Activated CD4-positive, CD25-positive, alpha-beta regulatory T cell treated with anti-CD3 and anti-CD28 coated beads, Interleukin-2, amount 50 U/mL, for 16 hours (primary cell): Measurements from ENCODE around the gene PCNX2.

ENCODE experiments used
- DNase-seq: peaks from one replicate; pipeline ENCODE4 v3.0.0-alpha.2; 2020; ENCODE audit warnings: low read depth, low spot score

The PCNX2 gene, protein sequence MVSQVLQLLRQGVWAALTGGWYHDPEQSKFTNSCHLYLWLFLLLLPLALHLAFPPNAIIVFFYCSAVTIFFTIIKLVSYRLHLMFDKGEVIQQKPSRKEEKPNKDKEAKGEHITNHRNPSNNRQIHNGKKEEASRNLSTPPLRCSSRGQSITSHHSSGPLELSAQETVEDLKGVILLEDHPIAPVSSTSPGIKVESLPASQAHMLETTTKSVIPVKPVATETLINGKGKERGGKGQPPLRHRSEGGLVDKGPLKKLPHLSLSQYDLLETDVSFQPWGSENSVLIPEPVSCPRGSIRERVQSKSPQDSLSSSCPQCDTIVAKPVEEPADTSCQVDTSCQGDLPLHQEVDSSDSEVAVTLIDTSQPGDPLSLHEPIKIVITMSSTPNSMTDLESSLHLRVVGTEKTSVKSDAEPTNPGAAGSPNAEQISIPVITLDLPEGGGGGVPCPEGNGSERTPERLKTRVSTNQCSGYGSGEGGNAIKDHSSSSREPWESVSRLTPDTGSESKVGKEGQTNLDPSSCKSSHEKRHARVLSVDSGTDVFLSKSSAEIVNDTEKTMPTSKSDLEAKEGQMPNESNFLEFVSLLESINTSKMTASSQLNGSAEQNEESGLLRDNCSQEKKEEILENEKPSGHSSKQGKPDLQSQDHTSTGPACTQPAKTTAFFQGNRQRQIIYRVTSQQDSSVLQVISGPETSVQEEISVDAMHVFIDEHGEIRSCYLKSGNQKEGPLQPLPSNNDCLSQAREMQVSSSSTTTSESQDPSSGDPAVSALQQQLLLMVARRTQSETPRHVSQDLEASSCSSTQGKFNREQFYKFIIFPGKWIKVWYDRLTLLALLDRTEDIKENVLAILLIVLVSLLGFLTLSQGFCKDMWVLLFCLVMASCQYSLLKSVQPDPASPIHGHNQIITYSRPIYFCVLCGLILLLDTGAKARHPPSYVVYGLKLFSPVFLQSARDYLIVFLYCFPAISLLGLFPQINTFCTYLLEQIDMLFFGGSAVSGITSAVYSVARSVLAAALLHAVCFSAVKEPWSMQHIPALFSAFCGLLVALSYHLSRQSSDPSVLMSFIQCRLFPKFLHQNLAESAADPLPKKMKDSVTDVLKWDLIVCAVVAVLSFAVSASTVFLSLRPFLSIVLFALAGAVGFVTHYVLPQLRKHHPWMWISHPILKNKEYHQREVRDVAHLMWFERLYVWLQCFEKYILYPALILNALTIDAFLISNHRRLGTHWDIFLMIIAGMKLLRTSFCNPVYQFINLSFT (N-terminal part only)

DNA sequence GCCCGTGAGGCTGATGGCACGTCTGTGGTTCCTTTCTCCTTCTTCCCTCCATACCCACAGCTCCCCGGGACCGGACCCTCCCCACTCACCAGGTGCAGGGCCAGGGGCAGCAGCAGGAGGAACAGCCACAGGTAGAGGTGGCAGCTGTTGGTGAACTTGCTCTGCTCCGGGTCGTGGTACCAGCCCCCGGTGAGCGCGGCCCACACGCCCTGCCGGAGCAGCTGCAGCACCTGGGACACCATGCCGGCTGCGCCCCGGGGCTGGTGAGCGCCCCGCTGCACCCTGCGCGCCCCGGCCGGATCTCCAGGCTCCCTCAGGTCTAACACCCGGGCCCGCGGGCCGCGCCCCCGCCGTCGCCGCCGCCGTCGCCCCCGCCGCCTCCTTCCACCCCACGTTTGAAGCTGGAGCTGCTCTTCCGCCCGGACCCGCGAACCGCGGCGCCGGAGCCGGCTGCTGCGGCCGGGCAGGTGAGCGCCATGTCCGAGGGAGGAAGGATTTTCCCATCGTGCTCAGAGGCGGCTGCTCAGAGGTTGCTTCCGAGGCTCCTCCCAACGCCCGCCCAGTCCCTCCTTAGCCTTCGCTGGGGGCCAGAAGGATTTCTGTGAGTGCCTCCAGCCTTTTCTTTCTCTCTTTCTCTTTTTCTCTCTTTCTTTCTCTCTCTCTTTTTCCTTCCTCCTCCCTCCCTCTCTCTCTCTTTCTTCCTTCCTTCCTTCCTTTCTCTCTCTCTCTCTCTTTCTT lies at the start of gene PCNX2:
Gene PCNX2 (minus strand): TSS at position 489 of the 738 bp plus-strand sequence. CDS start 247 bp downstream, at position 242.
- peak; percentile 17 for DNase-seq

DNA sequence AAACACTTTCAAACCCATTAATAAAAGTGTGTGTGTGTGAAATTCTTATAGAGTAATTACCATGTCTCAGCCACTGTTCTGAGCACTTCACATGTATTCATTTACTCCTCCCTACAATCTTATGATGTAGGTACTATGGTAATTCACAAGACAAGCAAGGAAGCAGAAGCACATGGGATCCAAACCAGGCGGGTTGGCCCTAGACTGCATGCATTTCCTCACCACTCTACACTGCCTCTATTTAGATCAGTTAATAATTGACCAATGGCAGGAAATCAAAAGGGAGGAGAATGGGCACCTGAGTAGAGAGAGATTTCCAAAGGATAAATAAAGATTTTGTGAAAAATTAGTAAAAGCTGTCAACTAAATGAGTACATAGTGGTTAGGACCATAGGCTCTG lies 47.7 kb upstream of the PCNX2 start:
- no peak for DNase-seq

DNA sequence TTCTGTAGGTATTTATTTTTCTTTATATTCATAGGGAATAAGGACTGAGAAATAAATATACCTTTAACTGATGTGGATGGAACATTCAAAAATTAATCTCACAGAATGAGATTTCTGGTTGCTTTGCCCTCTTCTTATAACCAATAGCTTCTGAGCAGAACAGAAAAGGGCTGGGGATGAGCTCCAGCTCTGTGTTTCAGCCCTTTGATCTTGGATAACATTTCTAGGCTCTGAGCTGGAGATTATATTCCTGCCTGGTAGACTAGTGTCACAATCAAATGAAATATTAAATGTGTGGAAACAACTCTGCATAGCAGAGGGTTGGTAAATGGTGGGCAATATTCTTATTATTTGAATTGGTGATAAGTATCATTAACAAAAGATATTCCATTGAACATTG lies 46.6 kb upstream of the PCNX2 start:
- DNase-seq = no peak

DNA sequence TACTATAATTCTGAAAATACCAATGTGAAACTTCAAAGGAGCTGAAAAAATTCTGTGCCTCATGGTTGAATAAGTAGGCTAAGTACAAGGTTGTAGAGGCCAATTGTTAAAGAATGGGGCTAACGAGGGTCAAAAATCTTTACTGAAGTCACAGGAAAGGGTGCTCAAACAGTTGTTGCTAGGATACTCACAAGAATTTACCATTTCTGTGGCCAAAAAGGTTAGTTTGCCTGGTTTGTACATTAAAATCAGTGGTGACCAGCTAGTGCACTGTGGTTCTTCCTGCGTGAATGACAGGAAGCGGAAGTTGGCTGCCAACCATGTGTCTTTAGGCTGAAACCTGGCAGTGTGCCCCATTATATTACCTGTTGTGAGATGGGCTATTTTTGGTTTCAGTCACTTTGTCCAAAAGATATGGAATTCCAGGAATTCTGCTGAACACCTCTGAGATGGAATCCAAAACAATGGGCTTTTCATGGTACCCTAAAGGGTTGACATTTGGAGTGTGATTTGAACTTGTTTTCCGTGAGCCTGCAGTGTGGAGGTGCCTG lies 45.5 kb upstream of the PCNX2 start:
- no peak for DNase-seq

DNA sequence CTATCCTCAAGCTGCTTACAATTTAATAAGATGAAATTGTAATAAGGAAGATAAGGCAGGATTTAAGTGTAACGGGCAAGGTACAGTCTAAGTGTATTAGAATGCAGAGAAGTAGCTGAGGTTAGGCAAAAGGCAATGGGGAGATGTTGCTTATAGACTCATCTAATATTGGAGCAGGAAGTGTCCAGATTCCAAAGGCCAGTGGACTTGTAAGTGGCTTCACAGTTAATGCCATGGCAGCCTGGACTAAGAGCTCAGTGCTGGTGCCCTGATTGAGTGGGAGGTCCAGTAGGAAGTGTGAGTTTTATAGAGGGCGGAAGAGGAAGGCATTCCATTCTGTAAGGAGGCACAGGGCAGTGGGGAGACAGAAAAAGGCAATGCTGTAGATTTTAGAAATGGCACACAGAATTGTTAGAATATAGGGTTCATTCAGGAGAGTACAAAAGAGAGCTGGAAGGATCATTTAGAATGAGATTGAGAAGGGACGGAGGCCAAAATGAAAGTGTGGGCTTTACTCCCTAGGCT lies 44.6 kb upstream of the PCNX2 start:
- DNase-seq = no peak

DNA sequence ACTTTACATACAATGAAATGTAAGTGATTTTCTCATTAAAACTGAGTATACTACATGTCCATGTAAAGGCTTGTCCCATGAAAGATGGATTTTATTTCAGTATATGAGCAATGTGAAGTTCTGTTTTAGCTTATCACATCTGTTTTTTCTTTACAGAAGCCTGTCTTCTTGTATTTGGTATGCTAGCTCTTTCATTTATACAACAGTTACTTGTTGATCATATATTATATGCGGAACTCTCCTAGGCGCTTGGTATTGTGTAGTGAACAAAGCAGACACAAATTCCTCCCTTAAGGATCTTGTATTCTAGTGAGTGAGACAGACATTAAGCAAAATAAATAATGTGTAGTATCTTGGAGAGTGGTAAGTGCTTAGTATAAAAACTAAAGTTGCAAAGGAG lies 42.6 kb upstream of the PCNX2 start:
- no peak for DNase-seq

DNA sequence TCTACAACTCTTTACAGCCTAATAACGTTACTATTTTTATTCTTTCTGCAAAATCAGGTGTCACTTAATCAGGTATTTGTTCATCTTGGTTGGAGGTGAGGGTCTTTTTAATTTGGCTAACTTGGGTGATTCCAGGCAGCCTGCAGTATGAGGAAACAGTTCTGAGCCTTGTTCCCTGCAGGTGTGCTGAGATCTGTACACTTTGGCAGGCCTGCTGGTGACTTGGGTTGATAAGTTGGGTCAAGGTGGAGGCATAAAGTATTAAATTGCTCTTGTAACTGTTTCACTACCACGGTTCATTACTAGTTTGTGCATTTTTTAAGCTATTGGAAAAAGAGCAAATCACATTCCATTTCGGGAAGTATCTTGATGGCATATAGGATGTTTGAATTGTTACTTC lies 42.0 kb upstream of the PCNX2 start:
- DNase-seq = no peak

DNA sequence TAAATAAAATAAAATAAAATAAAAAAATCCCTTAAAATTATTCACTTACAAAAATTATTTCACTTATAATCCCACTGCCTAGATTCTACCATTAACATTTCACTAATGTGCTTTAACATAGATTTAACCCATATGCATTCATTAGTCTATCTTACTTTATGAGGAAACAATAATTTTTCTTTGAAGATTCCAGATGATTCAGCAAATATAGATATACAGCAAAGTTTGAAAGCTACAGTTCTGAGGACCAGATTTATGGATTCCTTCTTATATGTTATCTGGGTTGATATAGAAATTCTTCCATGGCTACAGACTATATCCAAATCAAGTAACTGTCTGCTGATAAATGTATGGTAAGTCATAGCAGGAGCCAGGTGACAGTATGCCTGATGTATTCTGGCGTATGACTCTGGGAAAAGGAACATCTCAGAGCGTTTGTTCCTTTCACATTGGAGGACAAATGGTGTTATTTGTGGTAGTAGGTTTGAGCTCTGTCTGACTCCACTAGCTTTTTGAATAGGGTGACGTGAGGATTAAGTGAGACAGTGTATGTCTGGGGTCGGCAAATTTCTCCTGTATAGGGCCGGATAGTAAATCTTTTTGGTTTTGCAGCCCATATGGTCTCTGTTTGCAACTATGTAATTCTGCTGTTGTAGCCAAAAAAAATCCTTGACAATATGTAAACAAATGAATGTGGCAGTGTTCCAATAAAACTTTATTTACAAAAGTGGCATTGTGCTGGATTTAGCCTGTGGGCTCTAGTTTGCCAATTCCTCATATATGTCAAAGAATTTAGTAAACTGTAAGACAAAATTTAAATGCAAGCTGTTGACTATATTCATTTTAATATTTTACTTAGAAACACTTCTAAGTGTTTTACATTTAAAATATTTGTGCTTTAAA lies 41.3 kb upstream of the PCNX2 start:
- DNase-seq = no peak

DNA sequence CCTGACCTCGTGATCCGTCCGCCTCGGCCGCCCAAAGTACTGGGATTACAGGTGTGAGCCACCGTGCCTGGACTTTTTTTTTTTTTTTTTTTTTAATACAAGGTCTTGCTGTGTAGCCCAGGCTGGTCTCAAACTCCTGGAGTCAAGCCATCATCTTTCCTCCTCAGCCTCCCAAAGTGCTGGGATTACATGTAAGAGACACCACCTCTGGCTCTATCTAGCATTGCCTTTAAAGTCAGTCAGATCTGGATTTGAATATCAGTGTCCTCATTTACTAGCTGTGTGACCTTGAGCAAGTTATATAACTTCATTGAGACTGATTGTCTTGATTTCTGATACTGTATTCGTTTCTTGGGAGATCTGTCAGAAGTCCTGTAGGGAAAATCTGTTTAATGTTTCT lies 38.6 kb upstream of the PCNX2 start:
- no peak for DNase-seq

DNA sequence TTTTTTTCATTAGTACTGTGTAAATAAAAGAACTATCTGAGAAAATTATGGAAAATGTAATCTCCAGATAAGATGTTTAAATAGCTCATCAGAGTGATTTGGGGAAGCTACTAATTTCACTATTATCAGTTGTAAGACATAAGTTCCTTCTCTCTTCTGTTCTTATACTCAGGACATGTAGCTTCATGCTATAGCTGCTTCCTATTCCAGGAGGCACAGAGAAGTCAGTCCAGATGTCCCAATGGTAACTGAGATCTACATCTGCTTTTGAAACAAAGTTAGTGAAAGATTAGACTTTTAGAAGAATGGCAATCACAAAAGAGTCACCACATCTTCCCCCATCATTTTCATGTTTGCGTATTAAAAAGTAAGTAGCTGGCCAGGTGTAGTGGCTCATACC lies 37.6 kb upstream of the PCNX2 start:
- no peak for DNase-seq

DNA sequence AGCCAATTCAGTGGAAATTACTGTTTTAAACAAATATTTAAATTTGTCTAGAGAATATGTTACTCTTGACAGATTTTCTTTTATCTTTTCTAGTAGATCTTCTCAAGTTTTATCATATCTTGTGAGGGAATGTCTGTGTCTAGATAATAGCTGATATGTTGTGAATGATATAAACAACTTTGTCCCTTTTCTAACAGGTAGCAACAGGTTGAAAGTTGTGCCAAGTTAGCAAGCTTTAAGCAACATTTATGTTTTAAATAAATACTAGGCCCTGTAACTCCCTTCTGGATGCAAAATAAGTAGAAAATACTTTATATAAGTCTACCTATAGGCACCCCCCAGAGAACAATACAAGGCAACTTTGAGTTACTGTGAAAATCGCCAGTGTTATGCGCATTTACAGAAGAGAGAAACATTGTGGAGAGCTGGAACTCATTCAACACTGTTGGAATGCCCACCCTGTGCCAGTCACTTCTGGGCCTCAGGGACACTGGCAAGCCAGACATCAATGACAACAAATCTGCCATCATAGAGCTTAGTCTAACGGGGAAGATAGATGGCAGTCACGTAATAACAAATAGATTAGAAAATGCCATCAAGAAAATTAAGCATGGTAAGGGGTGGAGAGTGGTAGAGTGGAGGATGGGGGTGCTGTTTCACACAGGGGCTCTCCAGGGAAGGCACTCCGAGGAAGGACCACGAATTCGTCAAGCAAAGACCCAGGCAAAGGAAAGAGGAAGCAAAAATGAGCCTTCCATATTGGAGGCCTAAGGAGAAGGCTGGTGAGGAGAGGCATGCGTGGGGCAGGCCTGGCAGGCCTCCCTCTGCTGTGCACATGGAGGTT lies 36.4 kb upstream of the PCNX2 start:
- DNase-seq = no peak

DNA sequence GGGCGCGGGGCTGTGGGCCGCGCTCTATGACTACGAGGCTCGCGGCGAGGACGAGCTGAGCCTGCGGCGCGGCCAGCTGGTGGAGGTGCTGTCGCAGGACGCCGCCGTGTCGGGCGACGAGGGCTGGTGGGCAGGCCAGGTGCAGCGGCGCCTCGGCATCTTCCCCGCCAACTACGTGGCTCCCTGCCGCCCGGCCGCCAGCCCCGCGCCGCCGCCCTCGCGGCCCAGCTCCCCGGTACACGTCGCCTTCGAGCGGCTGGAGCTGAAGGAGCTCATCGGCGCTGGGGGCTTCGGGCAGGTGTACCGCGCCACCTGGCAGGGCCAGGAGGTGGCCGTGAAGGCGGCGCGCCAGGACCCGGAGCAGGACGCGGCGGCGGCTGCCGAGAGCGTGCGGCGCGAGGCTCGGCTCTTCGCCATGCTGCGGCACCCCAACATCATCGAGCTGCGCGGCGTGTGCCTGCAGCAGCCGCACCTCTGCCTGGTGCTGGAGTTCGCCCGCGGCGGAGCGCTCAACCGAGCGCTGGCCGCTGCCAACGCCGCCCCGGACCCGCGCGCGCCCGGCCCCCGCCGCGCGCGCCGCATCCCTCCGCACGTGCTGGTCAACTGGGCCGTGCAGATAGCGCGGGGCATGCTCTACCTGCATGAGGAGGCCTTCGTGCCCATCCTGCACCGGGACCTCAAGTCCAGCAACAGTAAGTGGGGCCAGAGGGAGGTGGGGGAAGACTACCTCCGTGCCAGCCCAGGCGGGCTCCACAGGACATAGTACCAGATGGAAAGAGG lies 32.8 kb upstream of the PCNX2 start:
- no peak for DNase-seq

DNA sequence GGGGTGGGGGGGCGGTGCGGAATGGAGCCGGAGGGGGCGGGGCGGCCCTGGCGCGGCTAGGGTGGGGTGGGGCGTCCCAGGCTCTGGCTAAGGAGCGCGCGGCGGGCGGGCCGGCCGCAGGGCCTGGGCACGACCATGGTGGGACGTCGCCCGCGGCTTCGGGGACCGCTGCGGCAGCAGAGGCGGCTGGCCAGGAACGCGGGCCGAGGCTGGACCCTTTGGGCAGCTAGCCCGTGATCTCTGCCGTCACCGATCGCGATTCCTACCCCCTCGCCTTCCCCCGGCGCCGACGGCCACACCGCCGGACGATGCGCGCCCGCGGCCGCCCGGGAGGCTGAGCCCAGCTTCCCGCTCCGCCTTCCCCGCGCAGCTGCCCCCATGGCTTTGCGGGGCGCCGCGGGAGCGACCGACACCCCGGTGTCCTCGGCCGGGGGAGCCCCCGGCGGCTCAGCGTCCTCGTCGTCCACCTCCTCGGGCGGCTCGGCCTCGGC lies 32.2 kb upstream of the PCNX2 start, which contains the start of gene MAP3K21:
Gene MAP3K21 (plus strand): TSS at position 74 of the 491 bp plus-strand sequence. CDS start 305 bp downstream, at position 379.
- DNase-seq = no peak

DNA sequence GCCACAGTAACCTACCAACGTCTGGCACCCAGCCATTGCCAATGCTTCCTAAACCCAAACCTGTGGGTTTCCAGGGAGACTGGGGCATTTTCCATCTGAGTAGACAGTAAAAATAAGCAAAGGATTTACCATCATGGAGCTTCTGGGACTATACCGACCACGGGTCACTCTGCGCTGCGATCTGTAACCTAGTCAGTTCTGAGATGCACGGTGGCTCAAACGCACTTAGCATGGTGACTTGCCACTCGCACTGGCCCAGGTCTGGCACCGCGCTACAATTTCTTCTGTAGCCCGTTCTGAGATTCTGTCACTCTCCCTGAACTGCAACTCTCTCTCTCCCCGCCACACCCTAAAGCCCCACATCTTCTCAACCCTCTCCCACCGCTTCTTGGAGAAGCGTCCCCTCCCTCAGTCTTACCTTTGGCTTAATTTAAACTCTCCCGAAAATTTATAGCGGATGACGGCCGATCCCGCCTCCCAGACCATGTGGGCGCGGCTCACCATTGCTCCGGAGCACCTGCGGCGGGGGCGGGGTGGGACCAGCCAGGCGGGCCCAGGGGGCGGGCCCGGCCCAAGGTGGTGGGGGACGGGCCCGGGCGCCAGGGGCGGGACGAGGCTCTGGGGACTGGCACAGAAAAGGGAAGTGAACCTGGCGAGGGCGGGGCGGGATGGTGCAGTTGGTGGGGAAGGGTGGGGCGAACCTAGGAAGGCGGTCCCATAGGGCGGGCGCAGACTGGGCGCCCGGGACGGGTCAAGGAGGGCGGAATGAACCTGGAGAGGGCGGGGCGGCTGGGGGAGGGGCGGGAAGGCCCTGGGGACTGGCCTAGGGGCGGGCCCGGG lies 31.5 kb upstream of the PCNX2 start:
- DNase-seq = peak; percentile 54

DNA sequence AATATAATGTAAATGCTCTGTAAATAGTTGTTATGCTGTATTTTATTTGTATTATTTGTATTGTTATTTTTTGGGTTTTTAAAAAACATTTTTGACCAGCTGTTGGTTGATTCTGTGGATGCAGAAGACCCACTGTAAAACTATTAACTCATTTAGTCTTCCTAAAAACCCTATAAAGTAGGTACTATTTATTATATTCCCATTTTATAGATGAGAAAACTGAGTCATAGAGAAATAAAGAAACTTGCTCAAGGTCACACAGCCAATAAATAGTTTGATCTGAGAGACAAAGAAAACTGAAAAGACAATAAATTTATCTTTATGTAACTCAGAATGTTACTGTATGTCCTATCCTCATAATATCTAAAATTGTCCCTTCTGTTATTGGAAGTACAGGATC lies 30.8 kb upstream of the PCNX2 start:
- DNase-seq = no peak

DNA sequence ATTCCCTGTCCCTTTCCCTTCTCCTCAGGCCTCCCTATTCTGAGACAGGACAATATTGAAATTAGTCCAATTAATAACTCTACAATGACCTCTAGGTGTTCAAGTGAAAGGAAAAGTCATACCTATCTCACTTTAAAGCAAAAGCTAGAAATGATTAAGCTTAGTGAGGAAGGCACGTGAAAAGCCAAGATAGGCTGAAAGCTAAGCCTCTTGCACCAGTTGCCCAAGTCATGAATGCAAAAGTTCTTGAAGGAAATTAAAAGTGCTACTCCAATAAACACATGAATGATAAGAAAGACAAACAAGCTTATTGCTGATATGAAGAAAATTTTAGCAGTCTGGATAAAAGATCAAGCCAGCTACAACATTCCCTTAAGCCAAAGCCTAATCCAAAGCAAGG lies 28.2 kb upstream of the PCNX2 start:
- DNase-seq = no peak

DNA sequence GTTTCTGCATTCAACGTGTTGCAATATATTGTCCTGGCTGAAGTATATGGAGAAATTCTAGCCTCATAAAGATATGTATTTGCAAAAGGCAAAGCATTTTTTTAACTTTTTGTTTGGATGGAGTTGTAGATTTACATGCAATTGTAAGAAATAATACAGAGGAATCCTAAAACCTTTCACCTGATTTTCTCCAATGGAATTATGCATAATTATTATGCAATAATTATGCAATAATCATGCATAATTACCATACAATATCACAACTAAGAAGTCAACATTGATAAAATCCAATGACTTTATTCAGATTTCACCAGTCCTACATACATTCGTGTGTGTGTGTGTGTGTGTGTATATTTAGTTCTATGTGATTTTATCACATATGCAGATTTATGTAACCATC lies 24.5 kb upstream of the PCNX2 start:
- DNase-seq = no peak
